ENCODE results near the gene DPP6. TPM values are rescaled to one million over a fixed set of nuclear protein-coding genes. Genes with fewer than 3 reads are reported as not detected.

DPP6 gene
- total RNA-seq, 1 experiment from 2014 or later, result not detected

- no peak for DNase-seq (ENCODE audit: low spot score)
- ChIA-PET CTCF (no interaction called here), POLR2A (ENCODE audit: low non-redundant PET) (no interaction called here)
- TF ChIP-seq EZH2 (IDR thresholded peaks at IDR 0.05; ENCODE audit: borderline replicate concordance, low read depth, low read length, poor library complexity, severe bottlenecking), result no peak
- TF ChIP-seq CTCF (conservative IDR thresholded peaks at IDR 0.05; ENCODE audit: low read depth, low read length), result no peak
- Histone ChIP-seq H3K27me3 (replicated peaks; ENCODE audit: insufficient read depth, low read depth, low read length, poor library complexity) (peaks cover 3% of the 10 kb centered on the region), H3K36me3 (ENCODE audit: insufficient read depth, low read length, poor library complexity, severe bottlenecking) (no peaks in the 10 kb centered on the region), H3K9me3 (ENCODE audit: low read depth, low read length, poor library complexity, severe bottlenecking) (no peaks in the 10 kb centered on the region), H3K27ac (ENCODE audit: low read depth, low read length, poor library complexity, severe bottlenecking) (no peak overlapping the region), H3K4me3 (ENCODE audit: low read depth, low read length, poor library complexity, severe bottlenecking) (no peak overlapping the region), H3K4me1 (ENCODE audit: insufficient read depth, low read length, poor library complexity, severe bottlenecking) (no peaks in the 10 kb centered on the region)
- BruUV-seq (replicated peaks), result no TSS peak
- intact Hi-C loops (cut with micrococcal nuclease; ENCODE audit: unreplicated experiment), result no loop called here
These were observed 724.8 kb downstream of the DPP6 start for GRCh38 chr7:154777023-154777422.

GRCh38 chr7:154777489-154777888, 725.3 kb downstream of the DPP6 start:
- TF ChIP-seq CTCF (conservative IDR thresholded peaks at IDR 0.05; ENCODE audit: low read depth, low read length) (no peak), EZH2 (IDR thresholded peaks at IDR 0.05; ENCODE audit: borderline replicate concordance, low read depth, low read length, poor library complexity, severe bottlenecking) (no peak)
- no peak overlapping the region for H3K4me3 ChIP-seq (ENCODE audit: low read depth, low read length, poor library complexity, severe bottlenecking)
- no peaks in the 10 kb centered on the region for H3K4me1 ChIP-seq (ENCODE audit: insufficient read depth, low read length, poor library complexity, severe bottlenecking)
- H3K9me3 ChIP-seq (ENCODE audit: low read depth, low read length, poor library complexity, severe bottlenecking), result no peaks in the 10 kb centered on the region
- CTCF ChIA-PET, result no interaction called here
- peaks cover 5% of the 10 kb centered on the region for H3K27me3 ChIP-seq (replicated peaks; ENCODE audit: insufficient read depth, low read depth, low read length, poor library complexity)
- BruUV-seq (replicated peaks), result no TSS peak
- DNase-seq (ENCODE audit: low spot score), result no peak
- POLR2A ChIA-PET (ENCODE audit: low non-redundant PET), result no interaction called here
- H3K36me3 ChIP-seq (ENCODE audit: insufficient read depth, low read length, poor library complexity, severe bottlenecking), result no peaks in the 10 kb centered on the region
- intact Hi-C loops (cut with micrococcal nuclease; ENCODE audit: unreplicated experiment), result no loop called here
- H3K27ac ChIP-seq (ENCODE audit: low read depth, low read length, poor library complexity, severe bottlenecking), result no peak overlapping the region

GRCh38 chr7:154777908-154778307, 725.7 kb downstream of the DPP6 start:
- no peaks in the 10 kb centered on the region for H3K9me3 ChIP-seq (ENCODE audit: low read depth, low read length, poor library complexity, severe bottlenecking)
- no peak for DNase-seq (ENCODE audit: low spot score)
- H3K36me3 ChIP-seq (ENCODE audit: insufficient read depth, low read length, poor library complexity, severe bottlenecking), result no peaks in the 10 kb centered on the region
- intact Hi-C loops (cut with micrococcal nuclease; ENCODE audit: unreplicated experiment), result no loop called here
- ChIA-PET CTCF (no interaction called here), POLR2A (ENCODE audit: low non-redundant PET) (no interaction called here)
- H3K27me3 ChIP-seq (replicated peaks; ENCODE audit: insufficient read depth, low read depth, low read length, poor library complexity), result peaks cover 5% of the 10 kb centered on the region
- H3K4me3 ChIP-seq (ENCODE audit: low read depth, low read length, poor library complexity, severe bottlenecking), result no peak overlapping the region
- no peak overlapping the region for H3K27ac ChIP-seq (ENCODE audit: low read depth, low read length, poor library complexity, severe bottlenecking)
- no TSS peak for BruUV-seq (replicated peaks)
- TF ChIP-seq EZH2 (IDR thresholded peaks at IDR 0.05; ENCODE audit: borderline replicate concordance, low read depth, low read length, poor library complexity, severe bottlenecking), result no peak
- no peak for TF ChIP-seq CTCF (conservative IDR thresholded peaks at IDR 0.05; ENCODE audit: low read depth, low read length)
- no peaks in the 10 kb centered on the region for H3K4me1 ChIP-seq (ENCODE audit: insufficient read depth, low read length, poor library complexity, severe bottlenecking)

Data from A673 (cell line).